Pancreas (tissue), 10 donors: ENCODE data around the gene FXYD4. TPM values are rescaled to one million over a fixed set of nuclear protein-coding genes. Genes with fewer than 3 reads are reported as not detected.
A peak's percentile ranks its signal among the peaks of the same experiment; 100 is the strongest.

Source experiments
- ATAC-seq, 4 donors: fragments of 200-7000 bp; cut with Tn5 transposase; one replicate each; pipeline versions ENCODE4 v1.8.0 to v1.9.1; 2020; ENCODE audit warnings: mild to moderate bottlenecking in 4 of 4, moderate library complexity in 4 of 4
- DNase-seq, 6 donors: peaks; one replicate each; pipeline ENCODE4 v3.0.0-alpha.2; 2020
- FAIRE-seq: peaks from 2 replicates; lab custom pipeline; 2012; peaks lifted over from hg19 to GRCh38; lab: Jason Lieb, UNC
- H3K27ac ChIP-seq, 4 donors: fragments of 200-600 bp; sonication (generic); 1 replicate in 3 of 4; 2 replicates in 1 of 4; pipeline versions ENCODE4 v1.5.0 to v1.8.0; 2020
- H3K27me3 ChIP-seq, 4 donors: fragments of 200-600 bp; one replicate each; pipeline ENCODE4 v1.8.0; 2021
- H3K36me3 ChIP-seq, 3 donors: fragments of 200-600 bp; sonication (generic) in 1 of 3; one replicate each; pipeline versions ENCODE4 v1.5.0 to v1.8.0; 2020 to 2021
- H3K4me1 ChIP-seq, 3 donors: fragments of 200-600 bp; one replicate each; pipeline ENCODE4 v1.8.0; 2021
- H3K4me3 ChIP-seq, 4 donors: fragments of 200-600 bp; sonication (generic) in 2 of 4; one replicate each; pipeline versions ENCODE4 v1.5.0 to v1.8.0; 2020 to 2021
- H3K9me3 ChIP-seq, 4 donors: fragments of 200-600 bp; one replicate each; pipeline ENCODE4 v1.8.0; 2021
- WGBS, 2 donors: extraction: QIAGEN DNeasy Blood & Tissue Kit; methylation state at CpG; one replicate each; pipeline ENCODE4 v1.1.7; 2013; 5-methylcytosine and 5-hydroxymethylcytosine counted together
- intact Hi-C, 3 donors: fragments of 100-400 bp; cut with DNase I; formaldehyde crosslinking; loops; one replicate each; pipeline versions ENCODE4 v1.11.1 to v1.14.2; 2022
- polyA plus RNA-seq, 2 donors: library from polyadenylated mRNA; stranded (reverse); fragments of 200-250 nt; gene quantifications; one replicate each; pipeline ENCODE4 v1.2.3, GENCODE V29; 2013
- total RNA-seq, 6 donors: library from RNA; stranded (reverse); fragmentation: NEBNext Ultra II Directional in 4 of 6; extraction: Animal tissue kit (Norgen Biotek cat#: 25700) in 4 of 6; gene quantifications; one replicate each; pipeline versions ENCODE4 v1.2.1 to v1.2.4, GENCODE V29; 2021 to 2023
- TF ChIP-seq, protein P1 (sequence below), 4 donors: fragments of 200-600 bp; sonication (generic) in 3 of 4; IDR thresholded peaks; one replicate each; pipeline versions ENCODE4 v1.5.0 to v1.8.0; 2021; ENCODE audit warnings: antibody characterized with exemption in 4 of 4
- donor health status: healthy with polysubstance abuse.
- donor health status: DM: no; HTN: no; CAD: no; lungs with moderate emphysema.
- donor health status: DM: no; HTN: no; CAD: no.
- donor health status: control.
- donor health status: control.
- donor health status: Bipolar disorder and iron deficiency.
- donor health status: DM: yes; HTN: yes; CAD: no.
- donor health status: DM: no; HTN: no; CAD: no.
- donor health status: DM: no; HTN: no; CAD: no.
- donor health status: DM: yes; HTN: yes; CAD: no.

FXYD4 gene
- total and polyA plus RNA-seq, 8 donors = 0.28 to 0.31 TPM; not detected in 6

DNA sequence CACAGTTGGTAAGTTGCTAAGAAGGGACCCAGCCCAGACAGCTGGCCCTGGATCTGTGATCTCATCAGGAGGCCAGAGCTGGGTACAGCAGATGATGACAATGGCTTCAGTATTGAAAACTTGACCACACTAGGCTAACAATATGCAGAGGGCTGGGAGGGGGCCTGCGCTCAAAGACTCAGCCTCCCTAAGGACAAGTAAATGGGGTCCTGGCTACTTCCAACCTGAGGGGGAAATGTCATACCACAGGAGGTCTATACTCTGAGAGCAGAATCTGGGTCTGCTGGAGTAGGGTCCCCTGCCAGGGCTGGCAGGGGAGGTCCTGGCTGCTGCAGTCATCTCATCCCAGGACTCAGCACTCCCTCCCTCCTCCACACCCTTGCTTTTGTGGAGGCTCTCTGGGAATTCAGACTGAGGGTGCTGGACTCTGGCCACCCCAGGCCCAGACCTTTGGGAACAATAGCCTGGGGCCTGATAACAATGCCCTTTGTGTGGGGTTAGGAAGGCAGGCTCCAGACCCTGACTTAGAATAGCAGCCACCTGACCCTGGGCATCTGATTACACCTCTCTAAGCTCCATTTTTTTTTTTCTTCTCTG, 1.4 kb downstream of the FXYD4 start:
- no peak overlapping the region for H3K4me3 ChIP-seq
- WGBS, 2 donors = 86 to 100% methylated on average over 1 of the region's 1 CpG
- H3K27ac ChIP-seq = no peak overlapping the region
- intact Hi-C loops = no loop called here
- no peak for FAIRE-seq
- H3K9me3 ChIP-seq = no peaks in the 10 kb centered on the region
- H3K27me3 ChIP-seq = no peaks in the 10 kb centered on the region
- no peak for ATAC-seq
- peak in 1 of 6 donors; percentile 5 for DNase-seq
- H3K36me3 ChIP-seq = no peaks in the 10 kb centered on the region
- TF ChIP-seq, protein P1, sequence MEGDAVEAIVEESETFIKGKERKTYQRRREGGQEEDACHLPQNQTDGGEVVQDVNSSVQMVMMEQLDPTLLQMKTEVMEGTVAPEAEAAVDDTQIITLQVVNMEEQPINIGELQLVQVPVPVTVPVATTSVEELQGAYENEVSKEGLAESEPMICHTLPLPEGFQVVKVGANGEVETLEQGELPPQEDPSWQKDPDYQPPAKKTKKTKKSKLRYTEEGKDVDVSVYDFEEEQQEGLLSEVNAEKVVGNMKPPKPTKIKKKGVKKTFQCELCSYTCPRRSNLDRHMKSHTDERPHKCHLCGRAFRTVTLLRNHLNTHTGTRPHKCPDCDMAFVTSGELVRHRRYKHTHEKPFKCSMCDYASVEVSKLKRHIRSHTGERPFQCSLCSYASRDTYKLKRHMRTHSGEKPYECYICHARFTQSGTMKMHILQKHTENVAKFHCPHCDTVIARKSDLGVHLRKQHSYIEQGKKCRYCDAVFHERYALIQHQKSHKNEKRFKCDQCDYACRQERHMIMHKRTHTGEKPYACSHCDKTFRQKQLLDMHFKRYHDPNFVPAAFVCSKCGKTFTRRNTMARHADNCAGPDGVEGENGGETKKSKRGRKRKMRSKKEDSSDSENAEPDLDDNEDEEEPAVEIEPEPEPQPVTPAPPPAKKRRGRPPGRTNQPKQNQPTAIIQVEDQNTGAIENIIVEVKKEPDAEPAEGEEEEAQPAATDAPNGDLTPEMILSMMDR (IDR thresholded peaks at IDR 0.05) = no peak
- H3K4me1 ChIP-seq = no peaks in the 10 kb centered on the region

DNA sequence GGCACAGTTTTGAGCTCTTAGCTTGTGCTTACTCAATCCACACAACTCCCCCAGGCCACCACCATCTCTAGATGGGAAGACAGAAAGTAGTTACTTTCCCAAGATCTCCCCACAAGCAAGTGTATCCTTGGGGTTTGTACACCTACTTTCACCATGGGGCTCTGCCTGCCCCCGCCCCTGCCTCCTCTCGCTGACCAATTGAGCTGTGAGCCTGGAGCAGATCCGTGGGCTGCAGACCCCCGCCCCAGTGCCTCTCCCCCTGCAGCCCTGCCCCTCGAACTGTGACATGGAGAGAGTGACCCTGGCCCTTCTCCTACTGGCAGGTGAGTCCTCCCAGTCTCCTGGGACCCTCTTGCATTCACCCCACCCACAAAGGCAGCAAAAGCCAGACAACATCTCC, 2.0 kb downstream of the FXYD4 start:
- DNase-seq = peak in 1 of 6 donors; percentile 32
- Histone ChIP-seq H3K27me3 (no peaks in the 10 kb centered on the region), H3K9me3 (no peaks in the 10 kb centered on the region), H3K36me3 (no peaks in the 10 kb centered on the region), H3K27ac (no peak overlapping the region), H3K4me3 (no peak overlapping the region), H3K4me1 (no peaks in the 10 kb centered on the region)
- TF ChIP-seq, protein P1 (IDR thresholded peaks at IDR 0.05) = no peak
- no peak for ATAC-seq
- intact Hi-C loops = no loop called here
- FAIRE-seq = no peak
- WGBS, 2 donors = 44 to 65% methylated on average over 5 of the region's 5 CpGs

DNA sequence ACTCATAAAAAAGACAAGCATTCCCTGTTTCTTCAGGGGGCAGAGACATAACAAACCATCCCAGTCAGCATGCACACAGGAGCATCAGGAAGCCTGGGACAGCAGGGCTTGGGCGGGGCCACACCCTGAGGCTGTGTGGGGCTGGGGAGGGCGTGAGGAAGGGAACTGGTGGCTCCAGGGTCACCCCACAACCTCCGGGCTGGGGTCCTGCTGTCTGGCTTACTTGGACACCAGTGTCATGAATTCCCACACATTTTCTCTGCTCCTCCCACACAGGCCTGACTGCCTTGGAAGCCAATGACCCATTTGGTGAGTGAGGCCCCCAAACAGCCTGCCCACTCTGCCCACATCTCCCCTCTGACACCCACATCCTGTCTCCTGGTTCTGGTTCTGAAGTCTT, 2.8 kb downstream of the FXYD4 start:
- no peak for FAIRE-seq
- H3K9me3 ChIP-seq = no peaks in the 10 kb centered on the region
- 60 to 66% methylated on average over 2 to 3 of the region's 3 CpGs for WGBS, 2 donors
- no peaks in the 10 kb centered on the region for H3K27me3 ChIP-seq
- H3K36me3 ChIP-seq = no peaks in the 10 kb centered on the region
- TF ChIP-seq, protein P1 (IDR thresholded peaks at IDR 0.05) = no peak
- intact Hi-C loops = no loop called here
- H3K4me1 ChIP-seq = no peaks in the 10 kb centered on the region
- H3K4me3 ChIP-seq = no peak overlapping the region
- no peak for ATAC-seq
- DNase-seq = peak in 1 of 6 donors; percentile 28
- no peak overlapping the region for H3K27ac ChIP-seq

DNA sequence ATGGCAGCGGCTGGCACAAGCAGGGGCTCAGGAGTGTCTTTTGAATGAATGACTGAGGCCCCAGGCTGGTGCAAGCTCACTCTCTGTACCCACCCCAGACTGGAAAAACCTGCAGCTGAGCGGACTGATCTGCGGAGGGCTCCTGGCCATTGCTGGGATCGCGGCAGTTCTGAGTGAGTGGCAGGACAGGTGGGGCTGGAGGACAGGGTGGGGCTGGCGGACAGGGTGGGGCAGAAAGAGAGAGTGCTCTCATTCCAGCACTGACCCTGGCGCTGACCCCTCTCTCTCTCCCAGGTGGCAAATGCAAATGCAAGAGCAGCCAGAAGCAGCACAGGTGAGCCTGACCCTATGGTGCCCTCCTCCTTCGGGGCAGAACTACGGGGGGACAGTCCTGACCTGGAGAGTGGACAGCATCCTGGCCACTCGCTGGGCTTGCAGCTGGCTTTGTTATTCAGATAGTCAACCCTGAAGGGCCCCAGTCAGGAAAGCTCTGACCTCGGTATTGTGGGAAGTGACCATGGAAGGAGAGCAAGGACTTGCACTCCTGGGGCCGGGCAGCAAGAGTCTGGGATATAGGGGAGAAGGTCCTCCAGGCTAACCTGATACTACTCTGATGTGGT, 4.1 kb downstream of the FXYD4 start:
- TF ChIP-seq, protein P1 (IDR thresholded peaks at IDR 0.05) = no peak
- Histone ChIP-seq H3K4me1 (no peaks in the 10 kb centered on the region), H3K4me3 (no peak overlapping the region), H3K9me3 (no peaks in the 10 kb centered on the region), H3K27ac (no peak overlapping the region), H3K36me3 (no peaks in the 10 kb centered on the region), H3K27me3 (no peaks in the 10 kb centered on the region)
- no peak for FAIRE-seq
- 69 to 75% methylated on average over 12 of the region's 12 CpGs for WGBS, 2 donors
- DNase-seq = peak in 2 of 6 donors; percentile 35 to 38
- ATAC-seq = no peak
- intact Hi-C loops = no loop called here

DNA sequence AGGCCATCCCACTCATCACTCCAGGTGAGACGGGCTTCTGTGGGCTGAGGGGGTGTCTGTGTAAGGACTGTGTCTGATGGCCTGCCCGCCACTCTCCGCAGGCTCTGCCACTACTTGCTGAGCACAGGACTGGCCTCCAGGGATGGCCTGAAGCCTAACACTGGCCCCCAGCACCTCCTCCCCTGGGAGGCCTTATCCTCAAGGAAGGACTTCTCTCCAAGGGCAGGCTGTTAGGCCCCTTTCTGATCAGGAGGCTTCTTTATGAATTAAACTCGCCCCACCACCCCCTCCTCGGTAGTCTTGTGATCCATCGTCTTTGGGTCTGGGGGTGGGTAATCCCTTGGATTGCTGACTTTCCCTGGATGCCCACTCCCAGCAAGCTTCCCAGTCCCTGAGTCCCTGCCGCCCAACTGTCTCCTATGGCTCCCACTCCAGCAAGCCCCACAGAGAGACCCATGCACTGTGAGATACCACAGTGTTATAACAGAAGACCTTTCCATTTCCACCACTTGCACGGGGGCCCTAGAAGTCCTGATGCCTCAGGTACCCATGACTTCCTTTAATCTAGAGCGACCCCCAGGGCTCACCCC, 4.7 kb downstream of the FXYD4 start:
- no peaks in the 10 kb centered on the region for H3K36me3 ChIP-seq
- FAIRE-seq (no peak), DNase-seq (peak in 2 of 6 donors; percentile 15 to 37), ATAC-seq (no peak)
- intact Hi-C loops = no loop called here
- WGBS, 2 donors = 78 to 89% methylated on average over 8 to 9 of the region's 9 CpGs
- H3K4me3 ChIP-seq = no peak overlapping the region
- TF ChIP-seq, protein P1 (IDR thresholded peaks at IDR 0.05) = no peak
- H3K27me3 ChIP-seq = no peaks in the 10 kb centered on the region
- H3K4me1 ChIP-seq = no peaks in the 10 kb centered on the region
- no peaks in the 10 kb centered on the region for H3K9me3 ChIP-seq
- no peak overlapping the region for H3K27ac ChIP-seq
